Measurements from ENCODE around the gene IFITM5.

Gene IFITM5

GRCh38 chr11:257766-258493, 41.4 kb downstream of the IFITM5 start:
- no peak for DNase-seq

GRCh38 chr11:256952-257737, 42.2 kb downstream of the IFITM5 start:
- no peak for DNase-seq

- DNase-seq, result no peak
Observed at GRCh38 chr11:255816-256215, 43.5 kb downstream of the IFITM5 start.

- no peak for DNase-seq
Observed at GRCh38 chr11:255176-255575, 44.1 kb downstream of the IFITM5 start.

- no peak for DNase-seq
Observed at GRCh38 chr11:253886-254270, 45.4 kb downstream of the IFITM5 start.

DNA sequence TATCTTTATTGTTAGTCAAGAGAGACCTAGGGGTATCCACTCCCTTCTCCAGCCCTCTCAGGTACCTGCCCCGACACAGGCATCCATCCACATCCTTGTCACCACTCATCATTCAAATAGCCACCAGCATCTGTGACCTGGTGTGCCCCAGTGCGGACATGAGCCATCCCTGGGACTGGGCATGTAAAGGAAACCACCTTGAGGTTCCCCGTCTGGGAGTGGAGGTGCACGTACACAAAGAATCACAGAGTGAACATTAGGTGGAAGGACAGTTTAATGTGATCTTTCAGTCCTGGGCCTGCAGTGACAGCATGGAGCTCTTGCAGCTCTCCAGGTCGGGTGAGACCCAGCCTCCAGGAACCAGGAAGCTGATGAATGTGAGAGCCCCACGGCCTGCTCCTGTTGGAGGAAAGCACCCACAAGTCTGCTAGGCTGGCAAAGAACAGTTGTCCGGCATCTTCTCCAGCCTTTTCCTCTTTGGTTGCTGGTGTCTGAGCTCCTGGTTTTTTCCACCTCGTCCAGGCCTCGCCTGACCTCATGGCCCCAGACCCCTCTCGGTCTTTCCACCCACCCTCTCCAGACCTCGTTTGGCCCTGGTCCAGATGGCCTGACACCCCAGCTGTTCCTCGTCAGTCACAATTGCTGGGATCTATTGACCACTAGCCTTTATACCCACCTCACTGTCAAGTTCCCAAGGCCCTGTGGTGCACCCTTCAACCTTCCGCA, 46.0 kb downstream of the IFITM5 start:
- no peak for DNase-seq

DNA sequence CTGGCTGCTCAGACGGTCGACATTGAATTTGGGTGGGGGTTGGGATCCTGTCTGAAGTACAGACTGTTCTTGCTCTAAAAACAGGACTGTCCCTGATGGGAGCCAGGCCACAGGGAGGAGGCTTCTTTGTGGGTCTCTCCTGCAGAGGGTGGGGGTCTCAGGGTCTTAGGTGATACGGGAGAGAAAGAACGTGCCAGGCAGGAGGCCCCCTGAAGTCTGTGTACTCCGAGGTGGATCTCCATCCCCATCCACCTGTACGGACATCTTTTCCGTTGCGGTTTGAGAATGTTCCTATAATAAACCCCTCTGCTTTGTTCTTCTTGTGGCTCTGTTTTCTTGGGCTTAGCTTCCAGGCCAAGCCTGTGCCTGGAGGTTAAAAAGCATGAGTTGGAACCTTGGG, 46.7 kb downstream of the IFITM5 start:
- no peak for DNase-seq

DNA sequence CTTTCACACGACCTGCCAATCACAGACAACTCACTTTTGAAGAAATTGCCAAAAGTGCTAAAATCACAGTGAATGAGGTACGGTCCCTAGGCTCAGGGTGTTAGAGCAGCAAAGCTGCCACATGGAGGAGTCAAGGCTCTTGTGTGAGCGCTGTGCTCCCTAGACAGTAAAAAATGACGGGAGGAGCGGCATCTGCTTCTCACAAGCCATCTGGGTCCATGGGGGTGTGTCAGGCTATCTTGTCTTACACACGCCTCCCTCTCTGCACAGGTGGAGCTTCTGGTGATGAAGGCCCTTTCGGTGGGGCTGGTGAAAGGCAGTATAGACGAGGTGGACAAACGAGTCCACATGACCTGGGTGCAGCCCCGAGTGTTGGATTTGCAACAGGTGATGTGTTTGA, 47.8 kb downstream of the IFITM5 start:
- DNase-seq, result no peak

GRCh38 chr11:250740-251299, 48.5 kb downstream of the IFITM5 start:
- DNase-seq, result no peak

GRCh38 chr11:250274-250673, 49.1 kb downstream of the IFITM5 start:
- no peak for DNase-seq

DNA sequence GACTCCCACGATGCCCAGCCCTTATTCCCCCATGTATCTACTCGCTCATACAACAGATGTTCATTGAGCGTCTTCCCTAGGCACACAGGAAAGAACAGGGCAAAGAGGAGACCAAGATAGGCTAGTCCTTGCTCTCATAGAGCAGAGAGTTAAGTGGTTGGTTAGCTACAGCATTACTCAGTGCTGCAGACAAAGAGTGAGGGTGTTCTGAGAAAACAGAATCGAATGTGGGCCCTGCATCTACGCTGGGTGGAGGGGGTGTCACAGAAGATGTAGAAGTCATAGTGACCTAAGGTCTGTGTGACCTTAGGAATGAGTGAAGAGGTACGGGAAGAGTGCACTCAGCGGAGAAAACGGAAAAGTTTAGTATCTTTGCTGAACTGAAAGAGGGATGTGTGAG, 50.3 kb downstream of the IFITM5 start:
- DNase-seq, result no peak

All from NCI-H2171 (cell line).